Astrocyte of the cerebellum (primary cell): ENCODE measurements around the gene OR10G8.
A peak's percentile ranks its signal among the peaks of the same experiment; 100 is the strongest.

Experiments
- DNase-seq: peaks from one replicate; pipeline ENCODE4 v3.0.0-alpha.2; 2011; ENCODE audit warnings: low read depth
- H3K4me3 ChIP-seq: 2 replicates; pipeline ENCODE4 v1.5.1; 2011; ENCODE audit warnings: mild to moderate bottlenecking, low read depth, low read length, moderate library complexity
- in situ Hi-C: cut with HindIII; loops from 2 replicates; pipeline ENCODE4 v1.10.0; 2017; ENCODE audit warnings: low sequenced_read_pairs
- TF ChIP-seq, protein P1 (sequence below): IDR thresholded peaks from 2 replicates; pipeline ENCODE4 v1.5.1; 2012; ENCODE audit warnings: low read length, low read depth, moderate library complexity, mild to moderate bottlenecking; ENCODE audit errors: missing control alignments

OR10G8 gene

DNA sequence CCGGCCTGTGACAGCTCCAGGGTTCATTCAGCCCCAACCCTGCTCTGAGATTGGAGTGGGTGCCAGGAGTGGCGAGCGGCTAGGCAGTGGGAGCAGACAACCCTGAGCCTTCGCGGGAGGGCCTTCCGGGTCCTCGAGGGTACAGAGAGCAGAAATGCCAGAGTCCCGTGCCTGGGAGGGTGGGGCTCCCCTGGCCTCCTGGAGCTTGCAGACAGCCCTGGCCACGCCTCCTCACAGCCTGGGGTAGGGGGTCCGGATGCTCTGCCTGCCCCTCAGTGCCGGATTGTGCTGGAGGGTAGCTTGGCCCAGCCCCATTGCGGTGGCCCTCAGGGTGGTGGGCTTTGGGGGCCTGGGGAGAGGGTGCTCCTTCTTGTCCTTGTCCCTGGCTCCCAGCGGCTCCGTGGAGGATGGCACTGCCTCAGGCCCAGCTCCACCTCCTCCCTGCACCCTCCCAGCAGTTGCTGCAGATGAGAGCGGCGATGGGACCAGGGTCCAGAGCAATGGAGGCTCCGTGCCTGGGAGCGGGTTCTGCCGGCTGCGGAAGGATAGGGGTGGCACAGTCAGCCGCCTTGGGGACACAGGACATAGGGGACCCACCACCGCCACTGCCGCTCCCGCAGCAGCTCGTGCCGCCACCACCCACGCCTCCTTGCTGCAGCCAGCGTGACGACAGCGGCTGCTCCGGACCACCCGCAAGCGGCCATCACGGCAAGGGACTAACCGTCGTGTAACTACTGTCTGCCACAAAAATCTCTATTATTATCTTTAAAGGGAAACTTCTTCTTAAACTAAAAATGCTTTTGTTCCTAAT, 49.4 kb downstream of the OR10G8 start:
- TF ChIP-seq, protein P1, sequence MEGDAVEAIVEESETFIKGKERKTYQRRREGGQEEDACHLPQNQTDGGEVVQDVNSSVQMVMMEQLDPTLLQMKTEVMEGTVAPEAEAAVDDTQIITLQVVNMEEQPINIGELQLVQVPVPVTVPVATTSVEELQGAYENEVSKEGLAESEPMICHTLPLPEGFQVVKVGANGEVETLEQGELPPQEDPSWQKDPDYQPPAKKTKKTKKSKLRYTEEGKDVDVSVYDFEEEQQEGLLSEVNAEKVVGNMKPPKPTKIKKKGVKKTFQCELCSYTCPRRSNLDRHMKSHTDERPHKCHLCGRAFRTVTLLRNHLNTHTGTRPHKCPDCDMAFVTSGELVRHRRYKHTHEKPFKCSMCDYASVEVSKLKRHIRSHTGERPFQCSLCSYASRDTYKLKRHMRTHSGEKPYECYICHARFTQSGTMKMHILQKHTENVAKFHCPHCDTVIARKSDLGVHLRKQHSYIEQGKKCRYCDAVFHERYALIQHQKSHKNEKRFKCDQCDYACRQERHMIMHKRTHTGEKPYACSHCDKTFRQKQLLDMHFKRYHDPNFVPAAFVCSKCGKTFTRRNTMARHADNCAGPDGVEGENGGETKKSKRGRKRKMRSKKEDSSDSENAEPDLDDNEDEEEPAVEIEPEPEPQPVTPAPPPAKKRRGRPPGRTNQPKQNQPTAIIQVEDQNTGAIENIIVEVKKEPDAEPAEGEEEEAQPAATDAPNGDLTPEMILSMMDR = no peak
- no peak for DNase-seq
- in situ Hi-C loops = no loop called here
- H3K4me3 ChIP-seq = peak overlapping the region; percentile 47

DNA sequence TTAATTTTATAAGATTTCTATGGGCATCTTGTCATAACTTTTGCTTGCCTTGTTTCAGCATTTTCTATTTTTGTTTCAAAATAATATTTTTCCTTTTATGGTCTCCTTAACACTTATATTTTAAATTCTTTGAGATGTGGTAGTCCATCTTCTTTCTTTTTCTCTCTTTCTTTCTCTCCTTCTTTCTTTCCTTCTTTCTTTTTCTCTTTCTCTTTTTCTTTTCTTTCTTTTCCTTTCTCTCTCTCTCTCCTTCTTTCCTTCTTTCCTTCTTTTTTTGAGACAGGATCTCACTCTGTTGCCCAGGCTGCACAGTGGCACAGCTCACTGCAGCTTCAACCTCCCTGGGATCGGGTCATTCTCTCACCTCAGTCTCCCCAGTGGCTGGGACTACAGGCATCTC, 50.7 kb downstream of the OR10G8 start:
- no peak overlapping the region for H3K4me3 ChIP-seq
- DNase-seq = no peak
- in situ Hi-C loops = no loop called here
- TF ChIP-seq, protein P1 = no peak

DNA sequence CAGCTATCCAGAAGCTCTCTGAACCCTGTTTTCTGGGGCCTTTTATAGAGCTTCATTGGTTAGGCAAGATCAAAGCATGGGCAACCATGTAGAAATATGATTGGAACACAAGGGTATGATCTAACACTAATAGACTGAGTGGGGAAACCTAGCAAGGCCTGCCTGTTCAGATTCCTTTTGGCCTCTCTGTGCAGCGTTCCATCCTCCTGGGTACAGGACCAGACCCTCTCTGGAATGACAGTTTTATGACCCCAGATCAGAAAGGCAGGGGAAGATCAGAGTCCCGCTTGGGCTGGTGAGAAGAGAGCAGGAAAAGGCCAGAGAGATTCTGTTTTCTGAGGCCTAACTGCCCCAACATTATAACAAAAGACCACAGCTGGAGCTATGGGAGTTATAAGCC, 52.0 kb downstream of the OR10G8 start:
- in situ Hi-C loops = no loop called here
- no peak for DNase-seq
- H3K4me3 ChIP-seq = no peak overlapping the region
- TF ChIP-seq, protein P1 = no peak

DNA sequence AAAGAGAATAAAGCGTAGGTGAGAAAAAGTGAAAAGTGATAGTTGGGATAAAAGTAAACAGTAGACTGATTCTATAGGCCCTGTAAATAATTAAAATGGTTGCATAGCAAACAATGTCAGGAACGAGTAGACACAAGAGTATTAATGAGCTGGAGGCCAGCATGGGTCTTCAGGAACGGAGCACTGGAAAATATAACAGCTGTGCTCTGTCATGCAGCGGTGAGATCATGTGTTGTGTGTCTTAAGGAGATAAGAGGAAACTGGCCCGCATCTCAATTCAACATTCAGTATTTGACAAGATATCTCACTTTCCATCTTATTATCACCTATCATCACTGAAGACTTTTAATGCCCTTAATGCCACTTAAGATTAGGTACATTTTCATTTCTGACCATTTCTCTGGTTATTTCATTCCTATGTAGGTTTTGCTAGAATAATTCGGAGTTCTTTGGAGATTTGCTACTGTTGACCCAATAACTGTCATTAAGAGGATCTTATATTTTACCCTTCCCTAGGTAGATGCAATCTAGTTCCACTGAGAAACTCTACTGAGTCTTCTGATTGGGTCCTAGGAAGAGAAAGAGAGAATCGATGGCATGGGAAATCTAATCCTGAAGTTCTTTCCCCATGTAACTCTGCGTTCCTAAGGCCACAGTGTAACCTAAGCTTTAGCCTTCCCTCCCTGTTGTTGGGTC, 53.2 kb downstream of the OR10G8 start:
- no peak for DNase-seq
- no peak overlapping the region for H3K4me3 ChIP-seq
- in situ Hi-C loops = loop anchor here (5.0 kb wide), 1 partner anchor 108 kb away; no protein-coding TSS in a partner anchor
- TF ChIP-seq, protein P1 = no peak
